Activated CD4-positive, alpha-beta T cell treated with anti-CD3 and anti-CD28 coated beads, Interleukin-10, Interleukin-2, amounts not matched to agents 100 ng/mL and 50 ng/mL, durations not matched to agents 16 hours and 8 hours (primary cell): Measurements from ENCODE around the gene HOXC4.
"Not testable (repeated sequence)": the region's sequence is repeated elsewhere in the genome, so short reads cannot be mapped to it uniquely, and the experiment has no call there.

Experiments
- DNase-seq: peaks from one replicate; pipeline ENCODE4 v3.0.0-alpha.2; 2020

HOXC4 gene

DNA sequence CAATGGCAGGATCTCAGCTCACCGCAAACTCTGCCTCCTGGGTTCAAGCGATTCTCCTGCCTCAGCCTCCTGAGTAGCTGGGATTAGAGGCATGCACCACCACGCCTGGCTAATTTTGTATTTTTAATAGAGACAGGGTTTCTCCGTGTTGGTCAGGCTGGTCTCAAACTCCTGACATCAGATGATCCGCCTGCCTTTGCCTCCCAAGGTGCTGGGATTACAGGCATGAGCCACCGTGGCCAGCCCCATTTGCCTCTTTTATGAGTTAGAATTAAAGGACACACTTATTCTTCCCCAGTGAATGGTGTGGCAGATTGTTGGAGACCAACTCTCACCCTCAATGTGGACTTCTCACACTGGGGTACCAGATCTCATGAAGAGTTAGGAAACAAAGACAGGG is 11.6 kb upstream of the HOXC4 start:
- DNase-seq: not testable (repeated sequence)

DNA sequence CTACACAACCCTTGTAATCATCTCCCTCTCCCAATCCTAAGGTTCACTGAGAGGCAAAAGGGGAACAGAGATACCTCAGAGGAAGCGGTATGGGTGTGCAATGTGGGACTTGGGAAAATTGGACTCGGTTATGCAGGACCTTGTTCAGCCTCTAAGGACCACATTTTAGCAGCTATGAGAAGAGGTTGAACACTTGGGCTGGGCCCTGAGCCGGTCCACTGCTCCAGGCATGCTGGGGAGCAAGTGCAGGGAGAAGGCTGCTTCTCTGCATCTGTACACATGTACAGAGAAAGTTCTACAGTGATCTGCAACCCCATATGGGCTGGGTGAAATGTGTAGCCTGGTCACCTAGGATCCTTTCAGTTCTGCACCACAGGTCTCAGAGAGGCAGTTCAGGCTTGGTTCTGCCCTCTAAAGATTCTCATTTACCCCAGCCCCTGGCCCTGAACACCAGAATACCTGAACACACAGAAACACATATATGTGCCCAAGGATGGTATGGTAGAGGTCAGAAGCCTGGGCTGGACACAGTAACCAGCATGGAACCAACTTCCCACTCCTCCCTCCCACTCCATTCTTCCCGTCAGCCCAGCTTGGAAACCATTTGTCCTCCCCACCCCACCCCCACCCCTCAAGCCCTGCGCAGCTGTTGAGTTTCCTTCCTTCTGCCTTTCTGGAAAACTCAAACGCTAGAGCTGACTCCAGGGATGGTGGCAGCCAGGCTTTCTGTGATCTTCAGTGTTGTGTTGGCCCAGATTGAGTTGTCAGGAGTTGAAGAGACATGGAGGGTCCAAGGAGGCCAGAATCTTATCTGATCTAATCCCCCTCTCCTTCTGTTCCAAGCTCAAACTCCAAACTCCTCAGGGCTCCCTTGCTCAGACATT is 10.4 kb upstream of the HOXC4 start:
- no peak for DNase-seq

DNA sequence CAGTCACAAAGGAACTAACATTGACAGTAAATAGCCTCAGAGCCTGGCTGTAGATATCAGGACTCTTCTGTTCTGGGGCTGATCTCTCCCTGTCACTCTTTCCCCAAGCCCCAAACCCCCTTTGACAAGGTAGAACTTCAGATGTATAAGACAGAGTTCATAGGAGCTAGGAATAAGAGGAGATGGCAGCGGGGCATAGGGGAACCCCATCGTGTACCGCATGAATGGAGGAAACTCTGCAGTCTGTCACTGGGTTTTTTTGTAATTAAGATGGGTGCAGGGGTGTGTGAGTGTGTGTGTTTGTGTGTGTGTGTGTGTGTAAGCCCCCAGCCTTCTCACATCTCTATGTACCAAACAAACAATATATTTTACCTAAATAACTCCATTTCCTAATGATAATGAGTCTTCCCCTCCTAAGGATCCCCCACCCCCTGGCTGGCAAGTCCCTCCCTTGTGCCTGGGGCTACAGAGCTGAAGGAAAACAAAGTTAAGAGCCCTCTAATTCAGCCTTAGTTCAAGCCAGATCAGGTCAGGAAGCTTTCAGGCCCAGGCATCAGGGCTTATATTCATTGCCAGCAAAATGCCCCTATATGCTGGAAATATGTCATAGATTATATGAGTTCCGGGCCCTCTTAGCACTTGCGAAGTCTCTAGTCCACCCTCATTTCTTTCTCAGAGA is 9.1 kb upstream of the HOXC4 start:
- DNase-seq: no peak

DNA sequence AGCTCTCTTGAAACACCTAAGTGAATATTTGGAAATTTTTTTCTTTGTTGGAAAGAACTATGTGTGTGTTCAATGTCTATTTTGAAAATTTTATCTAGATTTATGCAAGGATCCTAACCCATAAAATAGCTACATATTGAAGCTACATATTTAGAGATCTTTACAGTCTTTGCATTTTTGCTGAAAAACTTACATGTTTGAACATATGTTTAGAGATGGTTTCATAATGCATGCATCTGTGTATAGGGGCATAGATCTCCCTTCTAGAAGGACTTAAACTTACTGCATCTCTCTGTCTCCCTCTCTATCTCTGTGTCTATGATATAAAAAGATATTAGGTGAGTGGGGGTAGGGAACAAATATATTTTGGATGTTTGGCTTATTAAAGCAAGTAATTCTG is 8.2 kb upstream of the HOXC4 start:
- no peak for DNase-seq

DNA sequence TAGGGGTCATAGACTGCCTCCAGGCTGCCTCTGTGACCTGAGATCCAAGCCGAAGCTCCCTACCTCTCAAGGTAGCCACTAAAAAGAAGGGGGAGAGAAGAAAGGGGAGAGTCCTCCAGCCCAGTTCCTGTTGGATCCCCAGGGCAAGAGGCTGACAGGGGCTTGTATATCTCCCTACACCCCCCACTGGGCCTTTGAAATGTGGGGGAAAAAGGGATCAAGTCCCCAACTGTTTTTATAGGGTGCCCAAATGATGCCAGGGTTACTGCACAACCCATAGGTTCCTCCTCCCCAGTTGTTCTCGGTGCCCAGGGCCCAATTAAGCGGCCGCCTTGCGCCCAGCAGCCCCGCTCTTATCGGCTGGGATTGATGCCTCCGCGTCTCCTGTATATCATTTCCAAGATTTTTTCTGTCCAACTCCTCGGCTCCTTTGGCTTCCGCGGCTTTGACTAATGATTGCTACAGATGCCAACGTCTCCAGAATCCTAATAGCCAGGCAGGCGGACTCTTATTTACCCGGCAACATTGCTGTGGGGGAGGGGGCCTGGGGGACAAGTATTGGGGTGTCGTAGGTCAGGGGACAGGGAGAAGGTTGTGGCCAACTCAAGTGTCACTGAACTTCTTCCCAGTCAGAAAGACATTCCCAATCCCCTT is 7.6 kb upstream of the HOXC4 start:
- DNase-seq: no peak

DNA sequence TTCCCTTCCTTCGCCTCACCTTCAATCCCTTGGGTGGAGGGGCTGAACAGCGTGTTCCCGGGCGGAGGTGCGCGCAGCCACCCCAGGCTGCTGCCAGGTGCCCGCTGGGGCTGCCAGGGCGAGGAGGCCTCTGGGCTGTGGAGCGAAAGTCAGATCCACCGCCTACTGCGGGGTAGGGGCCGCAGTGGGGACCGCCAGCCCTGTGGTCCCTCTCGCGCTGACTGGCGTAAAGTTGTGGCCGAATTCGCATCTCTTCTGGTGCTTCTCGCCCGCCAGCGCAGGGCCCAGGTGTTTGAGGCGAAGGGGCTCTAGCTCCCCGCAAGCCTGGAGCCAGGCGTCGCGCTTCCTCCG is 6.9 kb upstream of the HOXC4 start:
- DNase-seq: no peak

DNA sequence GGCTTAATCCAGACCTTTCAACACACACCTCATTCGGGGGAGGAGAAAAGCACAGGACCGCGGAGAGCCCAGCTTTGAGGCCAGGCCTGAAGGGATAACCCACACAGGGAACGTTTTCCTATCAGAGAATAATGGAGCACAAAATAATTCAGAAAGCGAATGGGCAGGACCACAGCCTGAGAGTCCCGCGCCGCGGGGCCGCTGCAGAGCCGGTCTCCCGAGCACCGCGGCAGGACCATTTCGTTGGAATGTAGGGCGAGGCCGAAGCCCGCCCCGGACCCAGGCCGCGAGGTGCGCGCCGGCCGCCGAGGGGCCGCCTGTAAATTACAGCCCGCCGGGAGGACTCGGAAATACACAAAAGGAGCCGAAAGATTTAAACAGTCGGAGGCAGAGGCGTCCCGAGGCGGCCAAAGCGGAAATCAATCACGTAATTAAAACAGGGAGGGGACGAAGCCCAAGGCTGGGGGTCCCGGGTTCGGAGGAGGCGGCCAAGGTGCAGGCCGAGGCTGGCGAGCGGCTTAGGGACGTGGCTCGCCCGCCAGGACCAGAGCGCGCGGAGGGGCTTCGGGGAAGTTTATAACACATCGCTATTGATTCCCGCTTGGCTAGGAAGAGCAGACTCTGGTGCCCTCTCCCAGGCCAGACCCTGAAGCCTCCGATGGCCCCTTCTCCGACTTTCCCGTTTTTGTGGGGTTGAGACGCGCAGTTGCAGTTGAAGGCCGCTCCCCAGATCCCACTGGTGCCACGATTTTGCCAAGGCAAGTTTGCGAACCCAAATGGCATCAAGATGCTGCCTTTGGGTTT is 6.3 kb upstream of the HOXC4 start:
- no peak for DNase-seq

DNA sequence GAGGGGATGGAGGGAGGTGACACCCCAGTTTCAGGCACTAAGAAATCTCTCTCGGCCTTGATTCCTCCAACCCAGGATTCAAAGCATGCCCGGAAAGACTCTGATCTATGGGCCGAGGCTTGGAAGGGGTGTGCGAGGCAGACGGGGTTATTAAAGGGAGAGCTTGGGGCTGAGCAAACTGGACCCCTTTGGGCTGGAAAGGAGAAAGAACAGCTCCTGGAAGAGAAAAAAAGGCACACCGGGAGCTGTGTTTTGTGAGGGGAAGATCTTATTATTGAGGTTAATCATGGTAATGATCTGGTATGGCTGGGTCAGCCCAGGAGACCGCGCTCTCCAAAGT is 5.7 kb upstream of the HOXC4 start:
- no peak for DNase-seq

DNA sequence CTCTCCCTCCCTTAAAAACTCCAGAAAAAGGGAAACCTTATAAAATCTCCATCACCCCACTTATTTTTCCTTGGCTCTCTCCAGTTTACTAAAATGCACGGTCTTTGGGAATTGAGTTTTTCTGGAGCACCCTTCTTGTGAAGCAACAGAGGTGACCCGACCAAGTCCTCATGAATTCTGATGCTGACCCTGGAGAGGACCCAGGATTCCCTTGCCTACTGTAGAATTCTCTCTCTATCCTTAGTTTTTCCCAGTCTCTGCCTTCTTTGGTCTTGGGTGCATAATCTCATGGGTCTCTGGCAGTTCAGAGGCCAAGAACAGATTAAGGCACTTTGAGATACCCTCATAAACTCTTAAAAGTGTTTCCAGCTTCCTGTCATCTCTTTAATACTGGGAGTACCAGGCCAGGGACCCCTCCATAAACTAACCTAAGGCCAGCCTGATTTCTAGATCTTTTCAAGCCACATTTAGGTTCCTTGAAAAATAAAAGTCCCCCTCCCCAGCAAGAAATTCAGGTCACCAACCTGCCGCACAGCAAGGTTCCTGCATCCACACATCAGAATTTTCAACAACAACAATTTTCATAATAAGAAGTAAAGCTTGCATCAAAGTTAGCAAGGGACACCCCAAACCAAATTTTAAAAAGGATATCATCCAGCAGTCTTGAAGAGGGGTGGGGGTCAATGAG is 5.1 kb upstream of the HOXC4 start:
- DNase-seq: no peak

DNA sequence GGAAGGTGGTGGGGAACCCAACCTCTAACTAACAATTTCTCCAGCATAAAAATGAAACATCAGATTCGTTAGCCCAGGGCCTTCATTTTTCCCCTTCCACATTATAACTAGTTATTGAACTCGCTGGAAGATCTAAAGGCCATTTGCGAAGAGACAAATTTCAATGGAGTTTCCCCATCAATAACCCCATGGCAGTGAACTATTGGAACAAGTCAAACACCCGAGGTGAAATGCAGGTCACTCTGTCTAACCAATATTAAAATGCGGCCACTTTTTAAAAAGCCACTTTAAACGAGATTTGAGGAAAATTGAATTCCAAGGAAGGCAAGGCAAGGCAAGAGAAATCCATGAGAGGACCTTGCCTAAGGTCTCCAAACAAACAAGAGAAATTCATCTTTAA is 4.5 kb upstream of the HOXC4 start:
- DNase-seq: no peak

DNA sequence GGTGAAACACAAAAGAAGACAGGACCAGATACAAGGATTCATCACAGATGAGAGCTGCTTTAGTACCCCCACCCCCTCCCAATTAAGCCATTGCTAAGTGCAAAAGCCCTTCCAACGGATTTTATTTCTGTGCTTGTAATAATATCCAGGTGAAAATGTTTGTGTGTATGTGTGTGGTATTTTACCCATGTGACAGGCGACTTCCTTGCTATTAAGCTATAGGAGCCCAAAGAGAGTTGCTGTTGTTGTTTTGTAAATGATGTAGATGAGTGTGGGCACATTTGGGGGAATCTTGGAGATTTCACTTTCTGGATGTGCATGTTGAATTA is 3.2 kb upstream of the HOXC4 start:
- no peak for DNase-seq

DNA sequence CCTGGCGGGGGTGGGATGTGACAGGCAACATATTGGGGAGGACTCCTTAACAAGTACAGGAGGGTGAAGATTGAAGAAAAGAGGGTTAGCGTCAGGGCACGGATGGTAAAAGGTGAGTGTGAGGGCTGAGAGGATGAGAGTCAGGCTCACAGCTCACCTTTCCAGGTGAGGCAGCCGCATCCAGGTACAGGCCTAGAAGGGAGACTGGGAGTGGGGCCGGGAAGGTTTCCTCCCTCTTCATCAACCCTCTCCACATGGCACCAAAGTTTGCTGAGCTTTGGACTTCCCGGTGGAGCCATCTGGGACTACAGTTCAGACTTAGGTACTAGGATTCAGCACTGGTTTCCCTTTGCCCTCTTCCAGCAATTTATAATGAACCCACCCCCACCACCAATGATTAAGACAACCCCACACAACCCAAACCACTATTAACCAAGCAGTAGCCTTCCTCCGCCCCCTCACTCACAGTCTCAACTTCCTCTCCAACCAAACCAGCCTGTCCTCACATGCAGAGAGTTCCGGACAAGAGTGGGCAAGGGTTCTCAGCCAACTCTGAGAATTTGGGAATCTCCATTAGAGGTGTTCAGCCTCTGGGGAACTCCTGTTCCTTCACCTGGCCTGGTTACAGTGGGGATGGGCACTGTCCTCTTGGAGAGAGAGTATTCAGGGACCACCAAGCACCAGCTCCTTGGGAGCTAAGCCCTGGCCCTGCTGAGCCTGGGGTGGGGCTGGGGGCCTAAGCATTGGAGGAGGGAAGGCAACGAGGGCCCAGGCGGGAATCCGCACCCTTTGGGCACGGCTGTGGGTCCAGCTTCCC is 2.4 kb upstream of the HOXC4 start:
- no peak for DNase-seq

DNA sequence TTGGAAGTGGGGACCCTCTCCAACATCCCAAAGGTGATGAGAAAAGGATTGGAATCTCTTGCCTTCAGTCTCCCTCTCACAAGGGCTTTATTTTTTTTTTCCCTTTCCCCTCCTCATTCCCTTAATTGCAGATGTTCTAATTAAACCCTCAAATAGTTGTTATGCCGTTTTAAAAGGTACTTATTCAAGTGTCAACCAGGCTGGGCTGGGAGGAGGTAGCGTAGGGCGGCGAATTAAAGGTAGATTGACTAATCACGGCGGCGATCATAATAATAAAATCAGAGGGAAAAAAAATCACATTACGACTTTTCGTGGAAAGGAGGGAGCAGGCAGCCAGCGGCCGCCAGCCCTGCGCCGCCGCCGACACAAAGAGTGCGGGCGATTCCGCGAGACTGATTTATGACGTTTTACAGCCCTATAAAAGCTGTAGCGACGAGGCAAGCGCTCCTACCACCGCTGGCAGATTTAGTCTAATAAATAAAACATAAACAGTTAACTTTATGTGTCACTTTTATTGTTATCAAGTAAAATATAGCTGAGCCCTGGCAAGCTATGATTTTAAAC is 1.7 kb upstream of the HOXC4 start:
- no peak for DNase-seq

DNA sequence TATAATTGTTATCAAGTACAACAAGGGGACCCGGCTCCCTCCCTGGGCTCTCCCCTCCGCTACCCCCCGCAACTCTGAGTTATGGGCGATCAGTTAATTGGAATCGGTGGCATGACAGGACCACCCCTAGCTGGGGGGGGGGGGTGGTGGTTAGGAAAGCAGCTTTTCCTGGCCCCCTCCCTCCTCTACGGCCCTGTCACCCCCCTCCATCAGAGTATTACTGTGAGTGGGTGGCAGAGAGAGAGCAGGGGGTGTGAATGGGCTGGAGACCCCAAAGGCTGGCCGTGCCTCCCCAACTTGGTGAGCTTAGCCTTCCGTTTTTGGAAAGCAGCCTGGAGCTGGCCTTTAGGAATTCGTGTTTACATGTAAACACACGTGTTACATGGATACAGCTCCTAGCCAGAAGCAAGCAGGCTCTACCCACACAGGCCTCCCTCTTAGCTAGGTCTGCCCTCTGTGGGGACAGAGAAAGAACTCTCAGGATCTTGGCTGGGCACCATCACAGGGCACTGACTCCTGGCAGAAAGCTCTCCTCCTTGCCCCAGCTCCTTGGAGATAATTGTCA is 1.1 kb upstream of the HOXC4 start:
- DNase-seq: no peak

DNA sequence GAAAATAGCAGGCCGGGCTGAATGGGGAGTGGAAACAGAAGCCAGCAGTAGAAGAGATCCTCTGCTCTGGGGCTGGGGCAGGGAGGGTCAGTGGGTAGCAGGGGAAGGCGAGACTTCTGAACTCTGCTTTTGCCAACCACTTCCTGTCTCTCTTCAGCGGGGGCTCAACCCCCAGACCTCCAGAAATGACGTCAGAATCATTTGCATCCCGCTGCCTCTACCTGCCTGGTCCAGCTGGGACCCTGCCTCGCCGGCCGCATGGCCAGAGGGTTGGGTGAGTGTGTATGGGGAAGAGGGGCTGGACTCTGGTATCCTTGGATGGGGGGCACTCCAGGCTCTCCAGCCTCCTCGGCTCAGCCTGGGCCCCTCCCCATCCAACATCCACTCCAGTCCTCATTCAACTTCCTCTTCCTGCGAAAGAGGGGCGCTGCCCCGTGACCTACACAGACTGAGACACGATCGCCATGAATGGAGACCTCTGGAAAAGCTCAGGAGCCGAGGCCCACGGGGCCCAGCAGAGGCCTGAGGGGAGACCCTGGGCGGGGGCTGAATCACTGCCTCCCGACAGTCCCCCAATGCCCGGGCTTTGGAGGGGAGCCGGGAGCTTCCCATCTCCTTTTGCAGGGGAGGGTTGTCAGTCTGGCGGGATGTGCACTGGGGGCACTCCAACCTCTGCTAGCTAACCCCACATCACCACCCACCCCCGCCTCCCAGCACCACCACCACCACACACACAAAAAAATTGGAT is 458 bp upstream of the HOXC4 start:
- no peak for DNase-seq

DNA sequence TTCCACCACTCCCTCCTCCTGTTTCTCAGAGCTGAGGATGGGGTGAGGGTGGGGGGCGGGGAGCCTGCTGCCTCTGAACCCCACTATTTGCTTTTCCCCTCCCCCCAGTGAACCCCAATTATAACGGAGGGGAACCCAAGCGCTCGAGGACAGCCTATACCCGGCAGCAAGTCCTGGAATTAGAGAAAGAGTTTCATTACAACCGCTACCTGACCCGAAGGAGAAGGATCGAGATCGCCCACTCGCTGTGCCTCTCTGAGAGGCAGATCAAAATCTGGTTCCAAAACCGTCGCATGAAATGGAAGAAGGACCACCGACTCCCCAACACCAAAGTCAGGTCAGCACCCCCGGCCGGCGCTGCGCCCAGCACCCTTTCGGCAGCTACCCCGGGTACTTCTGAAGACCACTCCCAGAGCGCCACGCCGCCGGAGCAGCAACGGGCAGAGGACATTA is 1.1 kb downstream of the HOXC4 start:
- no peak for DNase-seq

DNA sequence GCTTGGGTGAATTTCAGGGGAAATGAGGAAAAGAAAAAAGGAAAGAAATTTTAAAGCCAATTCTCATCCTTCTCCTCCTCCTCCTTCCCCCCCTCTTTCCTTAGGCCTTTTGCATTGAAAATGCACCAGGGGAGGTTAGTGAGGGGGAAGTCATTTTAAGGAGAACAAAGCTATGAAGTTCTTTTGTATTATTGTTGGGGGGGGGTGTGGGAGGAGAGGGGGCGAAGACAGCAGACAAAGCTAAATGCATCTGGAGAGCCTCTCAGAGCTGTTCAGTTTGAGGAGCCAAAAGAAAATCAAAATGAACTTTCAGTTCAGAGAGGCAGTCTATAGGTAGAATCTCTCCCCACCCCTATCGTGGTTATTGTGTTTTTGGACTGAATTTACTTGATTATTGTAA is 1.9 kb downstream of the HOXC4 start:
- DNase-seq: no peak

DNA sequence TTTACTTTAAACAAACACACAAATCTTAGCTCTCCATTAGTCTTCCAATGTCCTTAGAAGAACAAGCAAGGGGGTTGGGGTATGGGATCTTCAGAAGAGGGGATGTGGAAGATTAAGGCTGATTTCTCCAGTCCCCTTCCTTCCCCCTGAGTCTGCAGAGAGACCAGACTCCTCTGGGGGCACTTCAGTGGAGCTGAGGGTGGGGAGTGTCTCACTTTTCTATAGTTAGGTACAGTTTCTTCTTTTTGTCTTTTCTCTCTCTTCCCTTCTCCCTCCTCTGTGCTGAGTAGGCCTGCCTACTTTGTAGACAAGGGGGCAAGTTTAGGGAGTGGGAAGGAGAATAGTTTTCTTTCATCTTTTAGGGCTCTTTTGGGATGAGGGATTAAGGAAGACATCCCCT is 2.5 kb downstream of the HOXC4 start:
- no peak for DNase-seq

DNA sequence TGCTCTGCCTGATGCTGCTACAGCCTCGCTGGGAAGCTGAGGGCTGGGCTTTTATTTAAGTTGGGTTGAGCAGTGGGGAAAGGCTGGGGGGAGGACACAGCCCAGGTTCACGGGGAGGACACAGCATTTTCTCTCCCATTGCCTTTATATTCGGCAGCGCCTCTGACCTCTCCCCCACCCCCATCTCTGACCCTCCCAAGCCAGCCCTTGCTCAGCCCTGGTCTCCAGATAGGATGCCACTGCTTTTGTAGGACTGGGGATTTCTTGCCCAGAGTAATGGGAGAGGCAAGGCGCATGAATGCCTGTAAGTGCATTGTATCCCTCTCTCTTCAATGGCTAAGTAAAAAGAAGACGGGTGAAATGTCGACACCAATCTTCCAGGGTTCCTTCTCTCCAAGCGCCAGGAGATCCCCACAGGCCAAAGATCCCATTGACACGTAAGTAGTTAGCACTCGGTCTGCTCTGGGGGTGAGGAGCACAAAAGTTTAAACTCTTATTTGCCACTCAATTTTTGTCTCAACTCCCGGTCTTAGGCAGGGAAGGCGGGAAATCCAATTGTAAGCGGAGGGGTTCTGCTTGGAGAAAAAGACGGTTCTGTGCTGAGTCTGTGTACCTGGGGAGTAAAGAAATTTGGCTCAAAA is 4.6 kb downstream of the HOXC4 start:
- no peak for DNase-seq

DNA sequence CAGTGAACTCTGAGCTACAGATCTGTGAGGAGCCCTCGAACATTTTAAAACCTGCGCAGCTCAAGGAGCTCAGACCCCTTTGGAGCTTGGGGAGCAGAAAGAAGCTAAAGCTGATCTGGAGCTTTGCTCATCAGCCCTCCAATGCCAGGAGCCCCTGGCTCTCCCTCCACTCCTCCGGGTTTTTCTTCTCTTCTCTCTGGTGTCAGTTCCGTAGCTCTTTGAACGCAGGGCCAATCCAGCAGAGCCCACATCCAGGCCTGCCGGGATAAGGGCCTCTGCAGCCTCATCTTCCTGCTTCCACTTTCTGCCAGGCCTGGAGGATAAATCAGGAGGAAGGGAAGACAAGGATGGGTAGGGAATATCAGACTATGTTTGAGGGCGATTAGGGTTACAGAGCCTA is 6.0 kb downstream of the HOXC4 start:
- DNase-seq: no peak
